GM18526 (cell line): ENCODE results near the gene CCDC134.

Source experiments
- POLR2A ChIP-seq: IDR thresholded peaks from 3 replicates; pipeline ENCODE4 v1.6.1; 2011; ENCODE audit not compliant: insufficient read length; ENCODE audit errors: extremely low read depth

The CCDC134 gene

GRCh38 chr22:41812805-41813545 lies 12.5 kb downstream of the CCDC134 start:
- no peak for TF ChIP-seq POLR2A

GRCh38 chr22:41813726-41814410 lies 13.4 kb downstream of the CCDC134 start:
- no peak for TF ChIP-seq POLR2A

DNA sequence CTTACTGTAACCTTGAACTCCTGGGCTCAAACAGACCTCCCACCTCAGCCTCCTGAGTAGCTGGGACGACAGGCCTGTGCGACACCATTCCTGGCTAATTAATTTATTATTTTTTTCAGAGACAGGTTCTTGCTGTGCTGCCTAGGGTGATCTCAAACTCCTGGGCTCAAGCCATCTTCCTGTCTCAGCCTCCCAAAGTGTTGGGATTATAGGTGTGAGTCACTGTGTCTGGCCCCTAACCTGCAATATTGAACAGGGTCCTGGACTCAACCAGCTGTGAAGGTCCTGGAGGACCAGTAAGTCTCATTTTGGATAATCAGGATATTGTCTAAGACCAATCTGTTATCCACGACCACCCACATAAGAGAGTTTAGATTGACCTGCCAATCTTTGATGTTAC lies 15.2 kb downstream of the CCDC134 start:
- no peak for TF ChIP-seq POLR2A

DNA sequence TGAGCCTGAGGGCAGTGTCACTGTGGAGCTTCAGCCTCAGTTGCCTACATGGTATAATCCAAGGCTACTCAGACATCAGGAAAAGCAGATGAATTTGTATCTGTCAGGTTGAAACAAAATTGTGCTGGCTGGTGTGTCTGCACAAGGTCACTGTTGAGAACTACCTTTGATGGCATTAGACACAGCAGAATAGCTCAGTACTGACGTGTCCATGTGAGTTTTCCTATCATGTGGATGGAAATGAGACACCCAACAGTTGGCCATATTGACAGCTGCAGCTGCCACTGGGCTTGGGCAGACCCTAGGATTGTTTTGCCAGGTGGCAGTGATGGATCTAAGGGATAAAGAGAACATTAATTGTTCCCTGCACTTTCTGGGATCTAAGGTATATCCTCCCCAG lies 15.8 kb downstream of the CCDC134 start:
- TF ChIP-seq POLR2A, result no peak

- no peak for TF ChIP-seq POLR2A
Observed at GRCh38 chr22:41816871-41817270, 16.4 kb downstream of the CCDC134 start.

GRCh38 chr22:41818011-41818410 lies 17.5 kb downstream of the CCDC134 start:
- TF ChIP-seq POLR2A, result no peak

GRCh38 chr22:41818596-41818995 lies 18.1 kb downstream of the CCDC134 start:
- TF ChIP-seq POLR2A, result no peak

DNA sequence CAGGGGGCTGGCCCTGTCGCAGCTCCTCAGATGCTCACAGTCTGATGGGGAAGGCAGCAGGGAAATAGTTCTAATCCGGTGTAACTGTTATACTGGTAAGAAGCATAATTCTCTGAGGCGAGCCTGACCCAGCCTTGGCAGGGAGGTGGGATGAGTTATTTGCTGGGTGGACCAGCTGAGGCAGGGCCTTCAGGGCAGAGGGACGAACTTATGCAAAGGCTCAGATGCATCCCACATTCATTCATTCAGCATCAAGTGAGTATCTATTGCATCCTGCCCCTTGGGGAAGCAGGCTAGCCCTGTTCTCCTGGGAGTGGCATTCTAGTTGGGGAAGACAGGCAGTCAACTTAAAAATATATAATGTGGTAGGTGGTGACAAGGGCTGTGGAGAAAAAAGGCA lies 18.8 kb downstream of the CCDC134 start:
- TF ChIP-seq POLR2A, result no peak

- TF ChIP-seq POLR2A, result no peak
Observed at GRCh38 chr22:41820447-41820846, 20.0 kb downstream of the CCDC134 start.

DNA sequence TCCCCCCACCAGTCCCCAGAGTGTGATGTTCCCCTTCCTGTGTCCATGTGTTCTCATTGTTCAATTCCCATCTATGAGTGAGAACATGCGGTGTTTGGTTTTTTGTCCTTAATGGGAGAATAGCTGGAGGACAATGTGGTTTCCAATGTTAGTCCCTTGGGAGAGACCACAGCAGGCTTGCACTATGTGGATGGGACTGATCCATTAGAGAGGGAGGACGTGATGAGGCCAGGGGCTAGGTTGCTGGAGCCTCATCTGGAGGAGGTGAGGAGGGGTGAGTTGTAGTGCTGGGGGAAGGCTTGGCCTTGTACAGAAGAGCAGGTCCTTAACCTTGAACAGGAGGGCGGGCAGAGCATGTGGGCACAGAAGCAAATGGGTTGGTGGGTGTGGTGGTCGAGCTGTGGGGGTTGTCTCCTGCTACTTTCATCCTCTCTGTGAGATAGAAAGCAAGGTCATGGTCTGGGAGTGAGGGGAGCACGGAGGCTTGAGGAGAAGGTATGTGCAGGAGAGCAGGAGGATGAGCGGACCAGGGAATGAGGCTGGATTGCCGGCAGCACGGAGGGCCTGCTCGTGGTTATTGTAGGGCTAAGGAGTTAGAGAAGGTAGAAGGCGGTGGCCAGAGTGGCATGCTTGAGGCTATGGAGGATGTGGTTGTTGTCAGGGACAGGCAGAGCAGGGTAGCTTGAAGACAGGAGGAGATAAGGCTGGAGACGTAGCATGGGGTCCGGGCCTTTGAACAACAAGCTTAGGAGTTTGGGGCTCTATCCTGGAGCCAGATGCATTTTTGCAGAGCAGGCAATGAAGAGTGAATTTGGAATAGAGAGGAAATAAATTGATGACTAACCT lies 21.2 kb downstream of the CCDC134 start:
- TF ChIP-seq POLR2A, result no peak

GRCh38 chr22:41822317-41823057 lies 22.0 kb downstream of the CCDC134 start:
- no peak for TF ChIP-seq POLR2A

GRCh38 chr22:41823797-41824196 lies 23.3 kb downstream of the CCDC134 start:
- TF ChIP-seq POLR2A, result no peak

- no peak for TF ChIP-seq POLR2A
Observed at GRCh38 chr22:41825376-41825775, 24.9 kb downstream of the CCDC134 start.

DNA sequence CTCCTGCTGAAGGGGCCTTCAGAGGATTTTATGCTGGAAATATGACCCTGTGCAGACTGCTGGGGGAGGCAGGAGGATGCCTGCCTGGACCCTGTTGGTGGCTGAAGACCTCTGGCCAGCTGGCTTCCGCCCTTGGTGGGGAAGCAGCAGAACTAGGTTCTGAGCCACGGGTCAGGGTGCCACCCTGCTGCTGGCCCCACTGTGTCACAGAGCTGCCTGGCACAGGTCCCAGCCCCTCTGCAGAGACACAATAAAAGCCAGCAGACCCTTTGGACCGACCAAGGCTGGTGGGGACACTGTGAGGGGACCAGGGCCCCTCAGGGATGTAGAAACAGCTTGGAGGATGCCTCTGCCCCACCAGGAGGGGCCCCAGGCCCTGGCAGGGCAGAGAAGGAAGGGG lies 25.5 kb downstream of the CCDC134 start:
- TF ChIP-seq POLR2A, result no peak
